AG10803 (cell line): Measurements from ENCODE around the gene HCST.
A peak's percentile ranks its signal among the peaks of the same experiment; 100 is the strongest.

Experiments used
- DNase-seq: peaks from one replicate; pipeline ENCODE4 v3.0.0; 2010; ENCODE audit warnings: low read depth
- H3K4me3 ChIP-seq: 2 replicates; pipeline ENCODE4 v1.5.1; 2011; ENCODE audit warnings: mild to moderate bottlenecking, low read length, control low read depth
- CTCF ChIP-seq: conservative IDR thresholded peaks from 2 replicates; pipeline ENCODE4 v1.5.1; 2011; ENCODE audit warnings: mild to moderate bottlenecking, low read length, control low read depth, inconsistent platforms

The HCST gene

GRCh38 chr19:35937345-35938281 lies 35.3 kb downstream of the HCST start:
- peak overlapping the region; percentile 53 for H3K4me3 ChIP-seq
- no peak for DNase-seq
- TF ChIP-seq CTCF: no peak

- no peak for TF ChIP-seq CTCF
- H3K4me3 ChIP-seq: peak overlapping the region; percentile 53
- DNase-seq: no peak
These were observed 36.2 kb downstream of the HCST start for GRCh38 chr19:35938282-35939224.

- no peak overlapping the region for H3K4me3 ChIP-seq
- TF ChIP-seq CTCF: no peak
- DNase-seq: no peak
These were observed 37.2 kb downstream of the HCST start for GRCh38 chr19:35939307-35940077.

GRCh38 chr19:35940078-35940775 lies 37.9 kb downstream of the HCST start:
- TF ChIP-seq CTCF: no peak
- H3K4me3 ChIP-seq: no peak overlapping the region
- no peak for DNase-seq

GRCh38 chr19:35940839-35941238 lies 38.5 kb downstream of the HCST start:
- H3K4me3 ChIP-seq: no peak overlapping the region
- no peak for DNase-seq
- no peak for TF ChIP-seq CTCF

- TF ChIP-seq CTCF: no peak
These were observed 39.9 kb downstream of the HCST start for GRCh38 chr19:35942235-35942634.

More at GRCh38 chr19:35942235-35942634, 39.9 kb downstream of the HCST start:
- H3K4me3 ChIP-seq: no peak overlapping the region
- no peak for DNase-seq
